ENCODE measurements around the gene MSL3.

Gene MSL3

DNA sequence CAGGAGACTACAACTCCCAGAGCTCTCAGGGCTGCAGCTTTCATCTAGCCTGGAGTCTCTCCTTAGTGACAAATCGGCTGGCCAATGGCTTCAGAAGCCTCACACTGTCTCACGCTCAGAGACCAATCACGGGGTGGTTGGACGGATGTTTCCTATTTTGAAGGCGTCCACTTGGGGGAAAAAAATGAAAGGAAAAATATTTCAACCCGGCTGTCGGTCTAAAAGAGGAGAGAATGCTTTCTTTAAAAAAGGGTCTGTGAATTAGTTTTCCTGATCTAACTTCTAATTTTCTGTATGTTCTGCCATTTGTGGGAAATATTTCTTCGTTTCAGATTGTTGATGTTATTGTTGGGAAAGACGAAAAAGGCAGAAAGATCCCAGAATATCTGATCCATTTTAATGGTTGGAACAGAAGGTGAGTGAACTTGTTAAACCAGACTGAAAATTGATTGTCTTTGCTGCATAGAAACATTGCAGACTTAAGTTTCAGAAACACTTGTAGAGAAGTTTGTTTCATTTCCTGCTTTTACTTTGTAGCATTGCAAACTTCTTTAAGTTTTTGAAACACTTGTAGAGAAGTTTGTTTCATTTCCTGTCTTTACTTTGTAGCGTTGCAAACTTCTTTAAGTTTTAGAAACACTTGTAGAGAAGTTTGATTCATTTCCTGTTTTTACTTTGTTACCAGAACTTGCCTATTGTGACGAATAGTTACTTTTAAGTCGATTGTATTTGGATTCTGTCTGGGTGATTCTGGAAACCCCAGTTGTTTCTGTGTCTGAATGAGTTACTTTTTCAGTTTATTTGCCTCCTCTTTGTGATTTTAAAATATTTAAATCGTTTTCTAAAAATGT, 1.6 kb downstream of the MSL3 start:
- peak; percentile 36 to 44 for DNase-seq (ENCODE audit: low read depth in 2 of 2)

DNA sequence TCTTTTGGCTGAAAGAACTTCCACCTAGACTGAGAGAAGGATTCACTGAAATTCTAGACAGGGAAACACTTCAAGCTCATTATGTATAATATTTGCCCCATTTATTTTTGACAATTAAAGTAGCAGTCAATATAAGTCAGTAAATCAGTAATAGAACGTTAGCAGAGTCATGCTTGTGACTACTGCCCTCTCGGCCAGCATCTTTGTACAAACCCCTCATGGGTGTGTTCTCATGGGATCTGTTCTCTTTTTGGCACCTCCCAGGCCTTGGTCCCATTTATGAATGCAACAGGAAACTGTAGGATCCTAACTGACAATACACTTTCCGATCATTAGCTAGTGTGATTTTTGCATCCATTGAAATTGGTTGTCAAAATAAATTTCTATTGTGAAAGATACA, 2.9 kb downstream of the MSL3 start:
- DNase-seq (ENCODE audit: low read depth in 2 of 2) = no peak

DNA sequence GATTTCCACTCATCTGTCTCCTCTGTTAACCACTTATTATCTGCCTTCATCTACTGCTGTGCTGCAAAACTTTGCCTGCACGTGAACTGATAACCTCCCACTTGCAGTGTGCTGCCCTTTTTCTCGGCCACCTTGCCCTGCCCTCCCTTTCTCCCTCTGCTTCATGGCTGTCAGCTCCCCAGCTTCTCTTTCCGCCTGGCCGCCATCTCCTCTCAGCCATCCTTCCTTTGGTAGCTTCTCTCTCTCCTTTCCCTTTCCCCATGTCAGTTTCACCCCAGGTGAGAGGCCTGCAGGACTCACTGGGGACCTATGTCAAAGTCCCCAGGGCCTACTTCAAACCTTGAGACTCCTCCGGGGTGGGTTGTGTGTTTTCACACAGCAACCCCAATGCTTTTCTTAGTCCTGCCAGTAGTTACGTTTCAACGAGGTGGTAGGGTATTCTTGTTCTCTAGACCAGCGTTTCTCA, 6.6 kb downstream of the MSL3 start:
- DNase-seq (ENCODE audit: low read depth in 2 of 2) = no peak

DNA sequence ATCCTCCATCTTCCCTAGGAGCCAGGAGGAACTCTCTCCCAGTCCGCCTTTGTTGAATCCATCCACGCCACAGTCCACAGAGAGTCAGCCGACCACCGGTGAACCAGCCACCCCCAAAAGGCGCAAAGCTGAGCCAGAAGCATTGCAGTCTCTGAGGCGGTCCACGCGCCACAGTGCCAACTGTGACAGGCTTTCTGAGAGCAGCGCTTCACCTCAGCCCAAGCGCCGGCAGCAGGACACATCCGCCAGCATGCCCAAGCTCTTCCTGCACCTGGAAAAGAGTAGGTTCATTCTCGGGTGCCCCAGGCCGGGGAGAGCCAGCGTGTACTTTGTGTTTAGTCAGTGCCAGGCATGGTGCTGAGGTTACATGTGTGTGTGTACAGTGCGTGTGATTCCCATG, 7.4 kb downstream of the MSL3 start:
- no peak for DNase-seq (ENCODE audit: low read depth in 2 of 2)

DNA sequence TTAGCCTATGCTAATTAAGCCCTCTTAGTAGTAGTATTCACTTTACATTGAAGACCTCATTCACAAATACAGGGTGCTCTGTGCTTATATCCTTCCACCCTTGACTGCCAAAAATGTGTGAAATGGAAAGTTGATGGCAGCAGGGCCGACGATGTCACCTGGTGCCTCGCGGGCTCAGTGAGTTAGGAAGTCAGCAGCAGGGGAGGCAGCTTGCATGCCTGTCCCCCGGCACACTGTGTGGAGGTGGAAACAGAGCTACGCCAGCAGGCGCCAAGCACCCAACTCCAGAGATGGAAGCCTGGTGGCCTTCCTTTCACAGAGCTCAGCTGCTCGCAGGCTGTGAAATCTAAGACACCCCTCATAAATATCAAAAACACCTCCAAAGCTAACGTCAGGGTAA, 8.4 kb downstream of the MSL3 start:
- no peak for DNase-seq (ENCODE audit: low read depth in 2 of 2)

DNA sequence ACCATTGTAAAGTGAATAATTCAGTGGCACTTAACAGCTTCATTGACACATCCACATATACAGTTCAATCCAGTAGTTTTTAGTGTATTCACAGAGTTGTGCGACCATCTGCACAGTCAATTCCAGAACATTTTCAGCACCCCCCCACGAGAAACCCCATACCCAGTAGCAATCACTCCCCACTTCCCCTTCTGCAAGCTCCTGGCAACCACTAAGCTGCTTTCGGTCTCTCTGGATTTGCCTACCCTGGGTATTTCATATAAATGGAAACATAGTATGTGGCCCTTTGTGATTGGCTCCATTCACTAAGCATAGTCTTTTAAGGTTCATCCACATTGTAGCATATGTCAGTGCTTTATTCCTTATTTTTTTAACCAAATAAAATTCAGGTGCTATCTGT, 10.0 kb downstream of the MSL3 start:
- DNase-seq (ENCODE audit: low read depth in 2 of 2) = no peak

DNA sequence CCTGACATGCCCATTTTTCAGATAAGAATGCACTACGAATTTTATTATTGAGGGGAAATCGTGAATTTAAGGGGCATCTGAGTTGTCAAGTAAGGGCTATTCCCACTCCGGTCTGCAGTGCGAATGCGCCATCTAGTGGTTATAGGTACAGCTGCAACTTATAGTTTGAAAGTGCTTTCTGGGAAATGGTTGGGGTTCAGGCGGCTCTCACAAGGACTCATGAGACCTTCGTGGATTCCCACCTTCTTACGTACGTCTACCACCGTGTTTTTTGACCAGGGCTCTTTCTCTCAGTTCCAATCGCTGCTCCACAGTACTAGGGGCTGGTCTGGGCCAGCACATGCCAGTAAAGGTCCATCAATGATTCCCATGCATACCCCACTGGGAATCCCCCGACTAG, 12.3 kb downstream of the MSL3 start:
- peak in 1 of 2 donors; percentile 13 for DNase-seq (ENCODE audit: low read depth in 2 of 2)

DNA sequence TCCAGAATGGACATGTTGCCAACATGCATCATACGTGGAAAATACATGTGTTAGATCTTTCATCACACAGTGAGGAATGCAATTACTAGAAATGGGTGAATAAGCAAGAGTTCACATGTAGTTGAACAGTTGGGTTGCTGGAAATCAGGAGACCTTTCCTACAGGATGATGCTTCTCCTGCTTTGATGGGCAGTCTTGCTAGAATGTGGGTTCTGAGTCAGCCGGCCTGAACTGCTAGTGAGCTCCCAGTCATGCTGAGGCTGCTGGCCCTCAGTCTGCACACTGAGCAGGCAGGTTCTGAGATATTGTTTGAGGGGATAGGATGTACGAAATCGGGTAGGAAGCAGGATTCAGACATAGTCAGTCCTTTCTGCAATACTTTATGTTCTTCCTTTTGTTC, 20.2 kb downstream of the MSL3 start:
- no peak for DNase-seq (ENCODE audit: low read depth in 2 of 2)

DNA sequence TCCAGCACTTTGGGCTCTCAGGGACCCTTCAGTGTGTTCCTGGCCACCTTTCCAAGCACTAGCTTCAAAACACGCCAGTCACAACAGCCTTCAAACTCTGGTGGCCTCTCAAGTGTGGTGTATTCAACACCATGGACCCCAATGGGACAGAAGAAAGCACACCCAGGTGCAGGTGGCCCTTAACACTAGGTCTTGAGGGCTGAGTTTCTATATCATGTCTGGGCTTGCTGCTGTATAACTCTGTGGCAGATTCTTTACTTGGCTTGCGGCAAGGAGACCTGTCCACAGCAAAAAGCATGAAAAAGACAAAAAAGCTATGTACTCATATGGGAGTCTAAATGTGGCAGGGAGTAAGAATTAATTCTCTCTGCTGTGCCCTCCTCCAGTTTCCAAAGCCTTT, 23.1 kb downstream of the MSL3 start:
- DNase-seq (ENCODE audit: low read depth in 2 of 2) = no peak

DNA sequence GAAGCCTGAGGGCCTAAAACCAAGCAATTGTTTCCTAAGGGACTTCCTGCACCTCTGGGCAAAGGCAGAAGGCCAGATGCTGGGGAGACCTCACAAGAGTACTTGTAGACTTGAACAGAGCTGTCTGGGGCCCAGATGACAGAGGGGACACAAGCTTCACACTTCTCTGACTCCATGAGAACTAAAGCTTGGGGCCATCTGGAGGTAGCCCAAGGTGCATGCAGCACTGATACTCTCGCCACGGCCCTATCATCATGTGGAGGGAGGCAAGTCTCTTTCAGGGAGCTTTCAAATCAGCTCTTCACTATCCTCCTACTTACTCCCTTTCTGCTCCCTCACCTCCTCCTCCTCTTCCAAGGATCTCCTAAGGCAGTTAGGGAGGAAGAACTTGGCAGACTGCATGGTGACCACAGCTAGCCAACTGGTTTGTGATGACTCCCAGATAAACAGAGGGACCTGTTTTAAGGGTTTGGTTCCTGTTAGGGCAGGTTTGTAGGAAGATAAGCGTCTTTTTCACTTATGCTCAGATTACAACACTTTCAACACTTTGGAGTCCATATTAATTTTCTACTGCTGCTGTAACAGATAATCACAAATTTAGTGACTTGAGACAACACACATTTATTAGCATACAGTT, 23.8 kb downstream of the MSL3 start:
- no peak for DNase-seq (ENCODE audit: low read depth in 2 of 2)

DNA sequence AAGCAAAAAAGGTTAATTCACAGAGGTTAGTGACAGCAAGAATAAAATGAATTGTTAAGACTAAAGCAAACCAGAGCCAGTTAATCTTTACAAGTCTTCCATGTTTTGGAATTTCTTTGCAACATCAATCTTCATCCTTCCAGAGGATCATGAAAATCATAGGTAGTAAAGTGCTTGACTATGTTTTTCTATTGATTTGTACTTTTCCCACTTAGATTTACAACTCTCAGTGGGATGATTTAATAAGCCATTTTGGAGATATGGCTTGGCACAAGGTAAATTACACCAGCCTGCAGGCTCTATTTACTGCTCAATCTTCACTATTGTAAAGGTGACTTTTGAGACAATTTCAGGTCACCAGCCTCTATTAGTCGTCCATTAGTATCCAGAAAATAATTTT, 26.5 kb downstream of the MSL3 start:
- DNase-seq (ENCODE audit: low read depth in 2 of 2) = no peak

DNA sequence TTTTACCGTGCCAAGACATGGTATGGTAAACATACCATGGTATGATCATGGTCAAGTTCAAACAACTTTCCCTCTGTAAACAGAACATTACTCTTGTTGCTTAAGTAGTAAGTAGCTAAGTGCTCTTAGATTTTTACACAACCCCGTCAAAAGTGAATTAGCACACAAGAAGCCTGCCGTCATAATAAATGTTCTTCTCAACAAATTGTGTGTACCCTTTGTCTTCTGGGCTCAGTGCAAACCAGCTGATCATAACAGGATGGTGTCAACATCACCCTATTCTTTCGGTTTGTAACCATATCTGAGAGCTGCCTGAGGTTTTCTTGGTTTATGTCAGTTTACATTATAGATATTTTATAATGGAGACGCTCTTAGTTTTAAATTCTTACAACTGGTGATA, 28.8 kb downstream of the MSL3 start:
- DNase-seq (ENCODE audit: low read depth in 2 of 2) = no peak

DNA sequence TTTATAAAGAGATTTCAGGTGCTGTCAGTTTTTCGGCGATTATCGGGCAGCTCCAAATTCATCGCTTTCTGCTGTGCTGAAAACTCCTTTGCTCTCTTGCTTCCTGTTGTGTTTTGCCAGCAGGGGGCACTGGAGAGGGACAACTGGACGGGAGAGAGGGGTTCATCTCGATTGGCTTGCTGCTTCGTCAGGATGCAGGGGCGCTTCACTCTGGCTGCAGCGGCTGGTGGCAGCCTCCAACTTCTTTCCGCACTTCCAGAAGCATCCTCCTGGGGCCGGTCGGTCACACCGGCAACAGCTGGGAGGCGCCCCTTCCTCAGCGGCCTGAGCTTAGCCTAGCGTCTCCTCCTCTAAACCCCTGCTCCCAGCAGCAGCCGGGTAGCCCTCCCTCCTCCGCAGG, 29.5 kb downstream of the MSL3 start:
- peak; percentile 39 to 51 for DNase-seq (ENCODE audit: low read depth in 2 of 2)

DNA sequence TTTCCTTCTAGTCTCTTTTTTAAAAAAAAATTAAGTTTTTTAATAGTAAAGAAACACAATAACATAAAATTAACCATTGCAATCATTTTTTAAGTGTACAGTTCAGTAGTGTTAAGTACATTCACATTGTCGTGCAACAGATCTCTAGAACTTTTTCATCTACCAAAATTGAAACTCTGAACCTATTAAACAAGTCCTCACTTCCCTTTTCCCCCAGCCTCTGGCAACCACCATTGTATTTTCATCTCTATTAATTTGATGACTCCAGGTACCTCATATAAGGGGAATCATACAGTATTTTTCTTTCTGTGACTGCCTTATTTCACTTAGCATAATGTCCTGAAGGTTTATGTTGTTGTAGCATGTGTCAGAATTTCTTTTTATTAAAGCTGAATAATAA, 31.8 kb downstream of the MSL3 start:
- no peak for DNase-seq (ENCODE audit: low read depth in 2 of 2)

DNA sequence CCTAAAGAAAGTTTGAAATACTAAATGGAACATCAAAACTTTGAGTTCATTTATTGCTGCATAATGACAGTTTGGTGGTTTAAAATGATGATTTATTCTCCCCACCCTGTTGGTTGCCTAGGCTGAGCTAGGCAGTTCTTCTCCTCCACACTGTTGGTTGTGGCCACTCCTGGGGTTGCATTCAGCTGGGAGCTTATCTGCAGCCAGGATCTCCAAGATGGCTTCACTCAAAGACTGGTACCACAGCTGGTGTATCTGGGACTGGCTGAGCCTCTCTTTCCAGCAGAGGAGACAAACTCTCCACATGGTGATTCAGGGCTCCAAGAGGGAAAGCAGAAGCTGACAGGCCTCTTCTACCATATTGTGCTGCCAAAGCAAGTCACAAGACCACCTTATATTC, 33.1 kb downstream of the MSL3 start:
- DNase-seq (ENCODE audit: low read depth in 2 of 2) = no peak

DNA sequence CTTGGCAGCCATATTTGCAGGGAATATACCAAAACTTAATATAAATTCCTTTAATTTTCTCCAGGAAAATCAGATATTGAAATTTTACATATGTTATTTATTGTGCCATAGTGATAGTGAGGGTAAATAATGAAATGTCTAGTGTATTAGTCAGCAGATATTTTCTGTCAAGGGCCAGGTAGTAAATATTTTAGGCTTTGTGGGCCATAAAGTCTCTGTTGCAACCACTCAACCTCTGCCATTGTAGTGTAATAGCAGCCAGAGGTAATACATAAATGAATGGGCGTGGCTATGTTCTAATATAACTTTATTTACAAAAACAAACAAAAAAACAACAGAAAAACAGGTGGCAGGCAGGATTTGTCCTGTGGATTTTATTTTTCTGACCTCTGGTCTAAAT, 33.5 kb downstream of the MSL3 start:
- no peak for DNase-seq (ENCODE audit: low read depth in 2 of 2)

DNA sequence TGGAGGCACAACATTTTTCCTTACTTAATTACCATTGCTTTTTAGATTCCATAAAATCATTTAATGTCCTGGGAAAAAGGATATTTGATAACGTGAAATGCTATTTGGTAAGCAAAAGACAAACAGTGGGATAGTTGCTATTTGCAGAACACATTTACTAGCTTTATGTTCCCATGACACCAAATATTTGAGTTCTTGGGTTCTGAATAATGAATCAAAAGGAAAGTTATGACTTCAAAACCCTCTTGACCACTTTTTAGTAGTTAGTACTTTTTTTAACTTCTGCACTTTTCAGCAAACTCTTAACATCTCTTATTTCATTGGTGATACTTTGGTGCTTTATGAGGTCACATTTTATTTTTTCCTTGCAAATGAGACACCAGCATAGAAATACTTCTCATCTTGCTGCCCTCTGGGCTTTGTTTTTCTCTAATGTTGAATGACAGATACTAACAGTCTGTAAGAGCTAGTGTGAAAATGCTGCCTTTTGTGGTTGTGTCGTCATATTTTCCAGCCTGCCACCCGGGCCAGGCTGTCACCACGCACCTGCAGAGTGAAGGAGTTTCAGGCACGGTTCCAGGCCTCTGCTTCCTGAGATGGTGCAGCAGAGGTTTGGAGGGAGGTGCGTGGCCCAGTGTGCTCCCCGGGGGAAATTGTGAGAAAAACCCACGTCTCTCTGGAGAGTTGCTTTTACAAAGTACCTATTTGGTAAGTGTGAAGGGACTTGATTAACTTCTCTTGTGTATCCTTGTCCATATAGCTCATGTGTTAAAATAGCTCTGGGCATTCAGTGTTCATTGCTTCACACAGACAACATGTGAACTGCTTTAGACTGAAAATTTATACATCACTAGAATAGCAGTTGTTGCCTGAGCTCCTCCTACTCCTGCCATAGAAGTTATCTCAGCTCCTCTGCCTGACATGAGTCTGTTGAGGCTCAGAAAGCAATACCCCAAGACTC, 34.7 kb downstream of the MSL3 start:
- DNase-seq (ENCODE audit: low read depth in 2 of 2) = peak; percentile 14 to 28

DNA sequence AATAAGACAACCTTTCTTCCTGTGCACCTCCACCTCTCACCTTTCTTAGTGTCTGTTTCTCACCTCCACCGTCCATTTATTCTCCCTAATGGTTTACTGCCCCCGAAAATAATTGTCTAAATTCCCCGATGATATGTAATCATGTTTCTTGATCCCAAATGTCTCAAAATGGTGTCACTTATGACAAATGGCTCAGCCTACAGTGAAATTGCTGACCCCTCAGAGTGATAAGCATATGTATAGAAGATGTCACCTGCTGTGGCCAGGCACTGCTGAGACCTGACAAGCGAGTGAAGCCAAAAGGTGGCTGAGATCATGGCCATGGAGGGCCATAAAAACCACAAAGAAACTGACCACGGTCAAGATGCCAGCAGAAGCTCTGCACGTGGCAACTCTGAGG, 35.7 kb downstream of the MSL3 start:
- DNase-seq (ENCODE audit: low read depth in 2 of 2) = no peak

DNA sequence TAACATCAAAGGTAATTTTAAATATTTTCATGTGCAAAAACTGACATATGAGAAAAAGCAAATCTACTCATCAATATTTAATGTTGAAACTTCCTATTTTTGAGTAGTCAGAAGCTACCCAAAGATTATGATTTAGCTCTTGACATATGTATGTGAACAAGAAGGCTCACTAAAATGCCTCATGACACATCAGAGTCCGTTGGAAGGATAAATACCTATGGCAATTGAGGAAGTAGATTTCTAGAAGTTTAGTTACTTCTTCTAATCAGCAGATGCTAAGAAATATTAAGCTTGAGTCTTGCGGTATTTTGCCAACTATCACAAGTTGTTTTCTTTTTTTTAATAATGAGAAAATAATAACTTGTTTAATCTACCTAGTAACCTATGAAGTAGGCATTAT, 55.3 kb downstream of the MSL3 start:
- DNase-seq (ENCODE audit: low read depth in 2 of 2) = no peak

Measured in stimulated activated CD8-positive, alpha-beta memory T cell treated with anti-CD3 and anti-CD28 coated beads, Interleukin-7, amount 100 ng/mL, for 1 hour (primary cell).